ENCODE measurements around the gene CHST15.

- no peak for TF ChIP-seq CTCF (IDR thresholded peaks at IDR 0.05)
- no peak for TF ChIP-seq POLR2A (IDR thresholded peaks at IDR 0.05)
Observed at GRCh38 chr10:123986736-123987135, 106.7 kb downstream of the CHST15 start.

Measured in adrenal gland (tissue), 5 donors.